Chondrocyte (in vitro differentiated cells): ENCODE data around the gene TMEM178B. TPM values are rescaled to one million over a fixed set of nuclear protein-coding genes. Genes with fewer than 3 reads are reported as not detected.

Experiments used
- DNase-seq: peaks from one replicate; pipeline ENCODE4 v3.0.0; 2021; ENCODE audit warnings: mixed read lengths, low spot score
- H3K27ac Mint-ChIP-seq: one replicate; pipeline ENCODE4 v1.8.0; 2021; ENCODE audit warnings: mild to moderate bottlenecking, moderate library complexity, mixed read lengths; ENCODE audit not compliant: unreplicated experiment
- H3K27me3 Mint-ChIP-seq: 2 replicates; pipeline ENCODE4 v1.8.0; 2021; ENCODE audit warnings: low read depth, mixed read lengths
- H3K36me3 Mint-ChIP-seq: 2 replicates; pipeline ENCODE4 v1.8.0; 2021; ENCODE audit warnings: low read depth, mixed read lengths
- H3K4me1 Mint-ChIP-seq: 2 replicates; pipeline ENCODE4 v1.8.0; 2021; ENCODE audit warnings: low read depth, mild to moderate bottlenecking, mixed read lengths
- H3K4me3 Mint-ChIP-seq: one replicate; pipeline ENCODE4 v1.8.0; 2021; ENCODE audit warnings: mild to moderate bottlenecking, moderate library complexity, mixed read lengths; ENCODE audit not compliant: unreplicated experiment
- H3K9me3 Mint-ChIP-seq: 2 replicates; pipeline ENCODE4 v1.8.0; 2021; ENCODE audit warnings: low read depth, mixed read lengths
- total RNA-seq: library from RNA; stranded (reverse); gene quantifications from 3 replicates; pipeline ENCODE4 v1.2.1, GENCODE V29; 2021
- TF ChIP-seq, protein P1 (sequence below): fragments of 200-600 bp; sonication (generic); IDR thresholded peaks from 2 replicates; pipeline ENCODE4 v1.5.0; 2021; ENCODE audit warnings: antibody characterized with exemption, mild to moderate bottlenecking, moderate library complexity

TMEM178B gene
- total RNA-seq, 1 donor from 2014 or later: 0.92 TPM

GRCh38 chr7:141244435-141244834 is 170.6 kb downstream of the TMEM178B start:
- no peaks in the 10 kb centered on the region for H3K9me3 Mint-ChIP-seq
- no peak overlapping the region for H3K4me3 Mint-ChIP-seq
- H3K27me3 Mint-ChIP-seq: peaks cover 4% of the 10 kb centered on the region
- no peak overlapping the region for H3K27ac Mint-ChIP-seq
- TF ChIP-seq, protein P1, sequence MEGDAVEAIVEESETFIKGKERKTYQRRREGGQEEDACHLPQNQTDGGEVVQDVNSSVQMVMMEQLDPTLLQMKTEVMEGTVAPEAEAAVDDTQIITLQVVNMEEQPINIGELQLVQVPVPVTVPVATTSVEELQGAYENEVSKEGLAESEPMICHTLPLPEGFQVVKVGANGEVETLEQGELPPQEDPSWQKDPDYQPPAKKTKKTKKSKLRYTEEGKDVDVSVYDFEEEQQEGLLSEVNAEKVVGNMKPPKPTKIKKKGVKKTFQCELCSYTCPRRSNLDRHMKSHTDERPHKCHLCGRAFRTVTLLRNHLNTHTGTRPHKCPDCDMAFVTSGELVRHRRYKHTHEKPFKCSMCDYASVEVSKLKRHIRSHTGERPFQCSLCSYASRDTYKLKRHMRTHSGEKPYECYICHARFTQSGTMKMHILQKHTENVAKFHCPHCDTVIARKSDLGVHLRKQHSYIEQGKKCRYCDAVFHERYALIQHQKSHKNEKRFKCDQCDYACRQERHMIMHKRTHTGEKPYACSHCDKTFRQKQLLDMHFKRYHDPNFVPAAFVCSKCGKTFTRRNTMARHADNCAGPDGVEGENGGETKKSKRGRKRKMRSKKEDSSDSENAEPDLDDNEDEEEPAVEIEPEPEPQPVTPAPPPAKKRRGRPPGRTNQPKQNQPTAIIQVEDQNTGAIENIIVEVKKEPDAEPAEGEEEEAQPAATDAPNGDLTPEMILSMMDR: no peak
- H3K36me3 Mint-ChIP-seq: no peaks in the 10 kb centered on the region
- no peak for DNase-seq
- H3K4me1 Mint-ChIP-seq: no peaks in the 10 kb centered on the region

GRCh38 chr7:141246426-141246825 is 172.6 kb downstream of the TMEM178B start:
- H3K9me3 Mint-ChIP-seq: no peaks in the 10 kb centered on the region
- TF ChIP-seq, protein P1: no peak
- H3K36me3 Mint-ChIP-seq: no peaks in the 10 kb centered on the region
- no peak for DNase-seq
- no peak overlapping the region for H3K4me3 Mint-ChIP-seq
- no peak overlapping the region for H3K27ac Mint-ChIP-seq
- no peaks in the 10 kb centered on the region for H3K4me1 Mint-ChIP-seq
- H3K27me3 Mint-ChIP-seq: peaks cover 4% of the 10 kb centered on the region

DNA sequence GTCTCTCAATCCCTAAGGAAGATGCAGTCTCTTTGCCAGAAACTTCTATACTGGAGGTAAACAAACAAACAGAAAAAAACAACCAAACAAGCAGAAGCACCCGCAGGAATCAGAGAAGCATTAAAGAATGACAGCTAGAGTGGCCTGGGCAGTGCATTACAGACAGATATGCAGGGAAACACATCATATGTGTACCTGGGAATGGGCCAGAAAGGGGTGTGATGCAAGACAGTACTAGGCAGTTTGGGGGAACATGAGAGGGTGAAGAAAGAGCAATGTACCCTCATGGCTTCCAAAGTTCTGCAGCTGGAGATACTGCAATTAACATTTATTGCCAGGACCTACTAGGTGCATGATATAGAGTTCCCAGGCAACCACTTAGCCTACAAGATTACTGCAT is 177.3 kb downstream of the TMEM178B start:
- no peaks in the 10 kb centered on the region for H3K27me3 Mint-ChIP-seq
- H3K4me1 Mint-ChIP-seq: no peaks in the 10 kb centered on the region
- no peaks in the 10 kb centered on the region for H3K9me3 Mint-ChIP-seq
- TF ChIP-seq, protein P1: no peak
- no peak for DNase-seq
- no peaks in the 10 kb centered on the region for H3K36me3 Mint-ChIP-seq
- no peak overlapping the region for H3K27ac Mint-ChIP-seq
- no peak overlapping the region for H3K4me3 Mint-ChIP-seq

DNA sequence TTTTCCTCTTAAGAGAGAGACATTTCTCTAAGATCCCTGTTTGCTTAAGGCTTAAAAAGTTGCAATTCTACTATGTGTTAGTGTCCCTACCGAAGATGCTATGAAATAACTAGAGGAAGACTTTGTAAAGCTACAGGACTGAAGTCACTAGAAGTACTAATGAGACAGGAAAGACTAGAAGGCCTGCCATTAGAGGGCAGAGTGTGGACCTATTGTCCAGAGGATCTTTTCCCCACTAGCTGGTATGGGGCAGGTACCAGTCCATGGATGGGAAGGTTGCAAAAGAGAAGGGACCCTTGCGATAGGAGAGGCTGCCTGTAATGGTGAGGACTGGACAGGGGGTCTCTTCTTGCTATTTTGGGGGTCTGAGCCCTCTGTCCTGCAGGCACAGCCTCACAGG is 178.1 kb downstream of the TMEM178B start:
- Mint-ChIP-seq H3K9me3 (peaks cover 6% of the 10 kb centered on the region), H3K4me1 (no peaks in the 10 kb centered on the region), H3K36me3 (no peaks in the 10 kb centered on the region), H3K4me3 (no peak overlapping the region), H3K27ac (no peak overlapping the region), H3K27me3 (no peaks in the 10 kb centered on the region)
- DNase-seq: no peak
- TF ChIP-seq, protein P1: peak; percentile 33

- H3K4me3 Mint-ChIP-seq: no peak overlapping the region
- TF ChIP-seq, protein P1: no peak
- H3K27me3 Mint-ChIP-seq: no peaks in the 10 kb centered on the region
- peaks cover 19% of the 10 kb centered on the region for H3K9me3 Mint-ChIP-seq
- no peak overlapping the region for H3K27ac Mint-ChIP-seq
- no peaks in the 10 kb centered on the region for H3K4me1 Mint-ChIP-seq
- no peaks in the 10 kb centered on the region for H3K36me3 Mint-ChIP-seq
- no peak for DNase-seq
These were observed 183.7 kb downstream of the TMEM178B start for GRCh38 chr7:141257597-141257996.
